Measurements from ENCODE around the gene CUL5.

CUL5 gene

DNA sequence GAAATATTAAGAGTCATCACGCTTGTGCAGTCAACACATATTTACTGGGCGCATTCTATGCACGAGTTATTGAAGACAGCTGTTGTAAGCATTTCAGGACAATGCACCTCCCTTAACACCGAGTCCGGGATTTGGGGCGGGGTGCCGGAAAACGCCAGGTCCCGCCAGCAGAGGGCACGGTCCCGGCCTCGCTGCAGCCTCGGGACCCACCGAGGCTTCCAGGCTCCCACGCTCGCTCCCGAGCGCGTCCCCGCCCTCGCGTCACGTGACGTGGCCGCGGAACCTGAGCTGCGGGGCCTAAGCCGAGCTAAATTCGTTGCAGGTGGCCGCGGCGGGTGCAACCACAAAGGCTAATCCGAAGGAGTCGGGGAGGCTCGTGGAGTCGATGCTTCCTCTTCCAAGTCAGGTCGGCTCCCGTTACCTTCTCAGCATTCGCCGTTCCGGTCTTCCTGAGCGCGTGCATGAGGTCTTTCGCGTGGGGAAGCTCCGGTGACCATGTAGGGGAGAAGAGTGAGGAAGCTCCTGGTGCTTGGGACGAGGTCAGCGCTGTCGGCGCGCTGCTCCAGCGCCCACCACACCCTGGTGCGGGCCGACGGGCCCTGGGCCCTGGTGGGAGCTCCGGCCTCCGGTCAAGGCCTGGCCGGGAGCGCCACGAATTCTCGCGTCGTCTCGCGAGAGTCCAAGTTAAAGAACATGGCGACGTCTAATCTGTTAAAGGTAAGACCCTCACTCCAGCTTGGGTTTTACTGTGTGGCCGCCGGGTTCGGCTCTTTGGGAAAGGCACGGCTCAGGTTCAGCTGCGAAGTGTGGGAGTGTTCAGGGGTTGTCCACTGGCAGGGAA, at the start of gene CUL5:
Gene CUL5, plus strand, starts transcription at position 243 of the 841 bp plus-strand sequence. Its CDS starts 451 bp downstream, at position 694.
- H3K4me3 ChIP-seq (ENCODE audit: low read depth, low read length), result peak within 1 kb of the TSS; percentile 80
- TF ChIP-seq, protein P1, sequence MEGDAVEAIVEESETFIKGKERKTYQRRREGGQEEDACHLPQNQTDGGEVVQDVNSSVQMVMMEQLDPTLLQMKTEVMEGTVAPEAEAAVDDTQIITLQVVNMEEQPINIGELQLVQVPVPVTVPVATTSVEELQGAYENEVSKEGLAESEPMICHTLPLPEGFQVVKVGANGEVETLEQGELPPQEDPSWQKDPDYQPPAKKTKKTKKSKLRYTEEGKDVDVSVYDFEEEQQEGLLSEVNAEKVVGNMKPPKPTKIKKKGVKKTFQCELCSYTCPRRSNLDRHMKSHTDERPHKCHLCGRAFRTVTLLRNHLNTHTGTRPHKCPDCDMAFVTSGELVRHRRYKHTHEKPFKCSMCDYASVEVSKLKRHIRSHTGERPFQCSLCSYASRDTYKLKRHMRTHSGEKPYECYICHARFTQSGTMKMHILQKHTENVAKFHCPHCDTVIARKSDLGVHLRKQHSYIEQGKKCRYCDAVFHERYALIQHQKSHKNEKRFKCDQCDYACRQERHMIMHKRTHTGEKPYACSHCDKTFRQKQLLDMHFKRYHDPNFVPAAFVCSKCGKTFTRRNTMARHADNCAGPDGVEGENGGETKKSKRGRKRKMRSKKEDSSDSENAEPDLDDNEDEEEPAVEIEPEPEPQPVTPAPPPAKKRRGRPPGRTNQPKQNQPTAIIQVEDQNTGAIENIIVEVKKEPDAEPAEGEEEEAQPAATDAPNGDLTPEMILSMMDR (IDR thresholded peaks at IDR 0.05; ENCODE audit: borderline replicate concordance, insufficient read depth, low read depth, low read length), result peak; percentile 90

DNA sequence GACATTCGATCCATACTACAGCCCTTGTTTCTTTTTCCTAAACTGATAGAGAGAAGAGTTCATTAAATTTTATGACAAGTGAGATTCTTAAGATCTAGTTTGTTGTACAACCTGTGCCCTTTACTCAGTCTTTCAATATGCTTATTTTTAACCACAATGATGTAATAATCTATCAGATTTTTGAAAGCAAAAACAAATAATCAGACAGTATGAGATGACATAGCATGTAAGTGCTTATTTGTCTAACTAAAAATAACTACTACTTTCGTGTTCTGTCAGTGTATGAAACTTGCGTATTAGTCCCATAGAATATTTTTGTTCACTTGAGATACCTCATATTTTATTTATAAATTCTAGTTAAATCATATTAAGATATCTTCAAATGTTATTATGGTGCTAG, 47.2 kb upstream of the CUL5 start:
- no peak overlapping the region for H3K4me3 ChIP-seq (ENCODE audit: low read depth, low read length)
- TF ChIP-seq, protein P1 (IDR thresholded peaks at IDR 0.05; ENCODE audit: borderline replicate concordance, insufficient read depth, low read depth, low read length), result no peak

- TF ChIP-seq, protein P1 (IDR thresholded peaks at IDR 0.05; ENCODE audit: borderline replicate concordance, insufficient read depth, low read depth, low read length), result no peak
- no peak overlapping the region for H3K4me3 ChIP-seq (ENCODE audit: low read depth, low read length)
Measured at GRCh38 chr11:107962181-107962580, 46.5 kb upstream of the CUL5 start.

- H3K4me3 ChIP-seq (ENCODE audit: low read depth, low read length), result no peak overlapping the region
- TF ChIP-seq, protein P1 (IDR thresholded peaks at IDR 0.05; ENCODE audit: borderline replicate concordance, insufficient read depth, low read depth, low read length), result no peak
Measured at GRCh38 chr11:107963091-107963490, 45.6 kb upstream of the CUL5 start.

DNA sequence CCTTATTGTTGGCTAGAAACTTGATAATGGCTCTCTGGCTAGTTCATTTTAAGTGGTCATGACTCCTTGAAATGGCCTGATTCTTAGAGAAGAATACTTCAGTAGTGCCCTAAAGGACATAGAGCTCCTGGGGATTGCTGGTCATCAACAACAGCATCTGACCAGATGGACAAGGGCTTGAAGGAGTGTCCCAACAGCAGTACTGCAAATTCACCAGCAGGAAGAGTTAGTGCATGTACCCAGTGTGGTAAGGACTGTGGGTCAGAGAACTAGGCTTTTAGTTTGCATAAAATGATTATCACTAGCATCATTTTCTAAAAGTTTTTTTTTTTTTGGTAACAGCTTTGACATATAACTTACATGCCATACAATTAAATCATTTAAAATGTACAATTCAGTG, 39.5 kb upstream of the CUL5 start:
- no peak overlapping the region for H3K4me3 ChIP-seq (ENCODE audit: low read depth, low read length)
- TF ChIP-seq, protein P1 (IDR thresholded peaks at IDR 0.05; ENCODE audit: borderline replicate concordance, insufficient read depth, low read depth, low read length), result no peak

DNA sequence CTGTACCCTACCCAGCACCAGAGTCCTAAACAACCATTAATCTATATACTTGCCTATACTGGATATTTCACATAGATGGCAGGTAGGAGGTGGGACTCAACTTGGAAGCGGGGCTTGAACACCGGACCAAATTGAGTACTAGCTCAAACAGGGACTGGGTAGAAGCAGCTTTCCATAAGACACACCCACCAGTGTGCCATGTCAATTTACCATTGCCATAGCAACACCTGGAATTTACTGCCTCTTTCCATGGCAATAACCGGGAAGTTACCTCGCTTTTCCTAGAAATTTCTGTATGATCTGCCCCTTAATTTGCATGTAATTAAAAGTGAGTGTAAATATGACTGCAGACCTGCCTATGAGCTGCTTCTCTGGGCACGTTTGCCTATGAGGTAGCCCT, 38.6 kb upstream of the CUL5 start:
- TF ChIP-seq, protein P1 (IDR thresholded peaks at IDR 0.05; ENCODE audit: borderline replicate concordance, insufficient read depth, low read depth, low read length), result no peak

DNA sequence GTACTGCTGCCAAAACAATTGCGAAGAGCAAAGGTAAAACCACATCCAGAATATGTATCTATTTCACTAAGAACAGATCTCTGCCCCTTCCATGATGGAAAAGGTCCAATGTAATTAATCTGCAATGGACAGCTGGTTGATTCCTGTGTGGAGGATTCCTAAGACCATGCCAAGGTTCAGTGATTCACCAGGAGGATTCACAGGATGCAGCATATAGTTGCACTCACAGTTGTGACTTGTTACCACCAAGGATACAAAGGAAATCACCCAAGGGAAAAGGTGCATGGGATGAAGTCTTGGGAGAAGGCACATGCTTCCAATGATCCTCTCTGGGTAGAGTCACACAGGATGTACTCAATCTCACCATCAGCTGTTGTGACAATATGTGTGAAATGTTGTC, 35.1 kb upstream of the CUL5 start:
- no peak overlapping the region for H3K4me3 ChIP-seq (ENCODE audit: low read depth, low read length)
- TF ChIP-seq, protein P1 (IDR thresholded peaks at IDR 0.05; ENCODE audit: borderline replicate concordance, insufficient read depth, low read depth, low read length), result no peak

More for the DNA sequence above, 38.6 kb upstream of the CUL5 start:
- no peak overlapping the region for H3K4me3 ChIP-seq (ENCODE audit: low read depth, low read length)
